HG03045 (cell line): ENCODE data around the gene PATL2.
"Not testable (repeated sequence)": the region's sequence is repeated elsewhere in the genome, so short reads cannot be mapped to it uniquely, and the experiment has no call there.

Source experiments
- ATAC-seq: cut with Tn5 transposase; IDR thresholded peaks from one replicate; pipeline ENCODE4 v1.9.1; 2021; ENCODE audit warnings: mild to moderate bottlenecking, moderate library complexity; ENCODE audit not compliant: unreplicated experiment

The PATL2 gene

DNA sequence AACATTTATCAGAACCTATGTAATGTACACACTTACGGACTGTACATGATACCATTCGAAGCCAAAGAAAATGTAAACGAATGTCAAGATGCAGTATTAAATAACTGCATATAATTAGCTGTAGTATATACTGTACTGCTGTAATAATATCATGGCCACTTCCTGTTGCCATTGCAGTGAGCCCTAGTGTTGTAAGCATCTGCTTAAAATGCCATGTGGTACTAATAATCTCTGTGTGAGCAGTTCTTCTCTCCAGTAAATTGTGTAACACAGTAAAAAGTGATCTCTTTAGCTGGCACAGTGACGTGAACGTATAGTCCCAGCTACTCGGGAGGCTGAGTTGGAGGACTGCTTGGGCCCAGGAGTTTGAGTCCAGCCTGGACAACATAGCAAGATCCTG lies 56.3 kb downstream of the PATL2 start:
- ATAC-seq = no peak

DNA sequence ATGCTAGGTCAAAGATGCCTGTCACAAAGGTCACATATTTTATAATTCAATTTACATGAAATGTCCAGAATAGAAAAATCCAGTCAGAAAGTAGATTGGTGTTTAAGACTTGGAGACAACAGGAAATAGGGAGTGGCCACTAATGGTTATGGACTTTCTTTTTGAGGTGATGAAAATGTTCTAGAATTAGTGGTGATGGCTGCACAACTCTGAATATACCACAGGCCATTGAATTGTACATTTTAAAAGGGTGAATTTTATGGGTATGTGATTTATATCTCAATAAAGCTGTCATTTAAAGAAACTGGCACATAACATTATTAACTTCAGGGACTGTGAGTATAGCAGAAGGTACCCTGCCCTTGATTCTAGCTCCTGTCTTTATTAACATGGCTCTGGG lies 63.5 kb downstream of the PATL2 start:
- ATAC-seq = no peak

DNA sequence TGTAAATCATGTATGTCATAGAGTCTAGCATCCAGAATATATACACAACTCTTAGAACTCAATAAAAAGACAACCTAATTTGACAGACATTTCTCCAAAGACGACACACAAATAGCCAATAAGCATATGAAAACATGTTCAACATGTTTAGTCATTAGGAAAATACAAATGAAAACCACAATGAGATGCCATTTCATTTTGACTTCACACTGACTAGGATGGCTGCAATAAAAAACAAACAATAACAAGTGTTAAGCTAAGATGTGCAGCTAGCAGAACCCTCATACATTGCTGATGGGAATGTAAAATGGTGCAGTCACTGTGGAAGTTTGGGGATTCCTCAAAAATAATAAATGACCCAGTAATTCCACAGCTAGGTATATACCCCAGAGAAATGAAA lies 64.1 kb downstream of the PATL2 start:
- ATAC-seq = no peak

DNA sequence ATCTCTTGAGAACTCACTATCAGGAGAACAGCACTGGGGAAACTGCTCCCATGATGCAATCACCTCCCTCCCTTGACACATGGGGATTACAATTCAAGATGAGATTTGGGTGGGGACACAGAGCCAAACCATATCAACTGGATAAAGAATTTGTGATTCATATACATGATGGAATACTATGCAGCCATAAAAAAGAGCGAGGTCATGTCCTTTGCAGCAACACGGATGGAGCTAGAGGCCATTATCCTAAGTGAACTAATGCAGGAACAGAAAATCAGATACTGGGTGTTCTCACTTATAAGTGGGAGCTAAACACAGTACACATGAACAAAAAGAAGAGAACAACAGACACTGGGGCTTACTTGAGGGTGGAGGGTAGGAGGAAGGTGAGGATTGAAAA lies 64.7 kb downstream of the PATL2 start:
- no peak for ATAC-seq

GRCh38 chr15:44641651-44642050 lies 69.5 kb downstream of the PATL2 start:
- no peak for ATAC-seq

GRCh38 chr15:44636976-44637375 lies 74.1 kb downstream of the PATL2 start:
- ATAC-seq = no peak

GRCh38 chr15:44633603-44634002 lies 77.5 kb downstream of the PATL2 start:
- no peak for ATAC-seq

DNA sequence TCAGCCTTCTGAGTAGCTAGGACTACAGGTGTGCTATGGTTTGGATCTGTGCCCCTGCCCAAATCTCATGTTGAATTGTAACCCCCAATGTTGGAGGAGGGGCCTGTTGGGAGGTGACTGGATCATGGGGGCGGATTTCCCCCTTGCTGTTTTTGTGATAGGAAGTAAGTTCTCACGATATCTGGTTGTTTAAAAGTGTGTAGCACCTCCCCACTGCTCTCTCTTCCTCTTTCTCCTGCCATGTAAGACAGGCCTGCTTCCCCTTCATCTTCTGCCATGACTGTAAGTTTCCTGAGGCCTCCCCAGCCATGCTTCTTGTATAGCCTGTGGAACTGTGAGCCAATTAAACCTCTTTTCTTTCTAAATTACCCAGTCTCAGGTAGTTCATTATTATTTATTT lies 85.8 kb downstream of the PATL2 start:
- not testable (repeated sequence) for ATAC-seq

DNA sequence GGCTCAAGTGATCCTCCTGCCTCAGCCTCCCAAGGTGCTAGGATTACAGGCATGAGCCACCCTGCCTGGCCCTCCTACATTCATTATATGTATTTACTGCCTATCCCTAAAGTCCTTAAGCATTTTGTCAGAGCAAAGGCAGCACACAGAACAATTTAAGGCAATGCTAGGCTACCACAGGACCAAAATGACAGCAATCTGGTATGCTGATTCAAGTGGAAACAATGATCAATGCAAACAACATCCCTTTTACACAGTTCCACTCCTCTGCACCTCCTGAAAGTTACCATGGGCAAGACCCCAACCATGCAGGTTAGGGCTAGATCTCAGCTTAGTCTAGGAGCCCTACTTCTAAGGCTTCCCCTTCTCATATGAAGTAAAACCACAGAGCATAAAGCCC lies 87.9 kb downstream of the PATL2 start:
- ATAC-seq = no peak

GRCh38 chr15:44620081-44620480 lies 91.0 kb downstream of the PATL2 start:
- ATAC-seq = no peak

DNA sequence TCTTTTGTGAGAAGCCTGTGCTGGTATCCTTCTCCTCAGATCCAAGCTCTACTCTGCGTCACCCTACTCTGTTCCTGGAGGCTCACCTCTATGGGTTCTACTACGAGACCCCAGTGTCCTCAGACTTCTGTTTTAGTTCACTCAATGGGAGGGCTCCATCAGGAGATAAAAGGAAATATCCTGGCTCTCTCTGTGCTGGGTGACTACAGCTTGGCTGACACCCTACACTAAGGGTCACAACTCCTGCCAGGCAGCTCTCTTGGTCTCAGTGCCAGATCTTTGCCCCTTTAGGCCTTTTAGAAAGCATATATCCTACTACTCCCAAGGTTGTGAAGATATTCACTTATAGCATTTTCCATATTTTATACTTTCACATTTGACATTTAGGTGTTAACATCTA lies 94.1 kb downstream of the PATL2 start:
- ATAC-seq = no peak
